HUES48 (cell line): Measurements from ENCODE around the gene SLC35E3.

ENCODE experiments used
- H3K27ac ChIP-seq: one replicate; pipeline ENCODE4 v1.7.0; 2013; ENCODE audit warnings: low read depth, low read length, inconsistent platforms
- H3K27me3 ChIP-seq: 2 replicates; pipeline ENCODE4 v1.6.1; 2013; ENCODE audit warnings: mild to moderate bottlenecking, low read length; ENCODE audit not compliant: control insufficient read depth, insufficient read depth
- H3K36me3 ChIP-seq: 2 replicates; pipeline ENCODE4 v1.6.1; 2013; ENCODE audit warnings: low read length; ENCODE audit not compliant: control insufficient read depth, insufficient read depth
- H3K4me1 ChIP-seq: 2 replicates; pipeline ENCODE4 v1.6.1; 2013; ENCODE audit warnings: mild to moderate bottlenecking, low read length; ENCODE audit not compliant: control insufficient read depth, insufficient read depth
- H3K4me3 ChIP-seq: 2 replicates; pipeline ENCODE4 v1.5.1; 2013; ENCODE audit warnings: mild to moderate bottlenecking, low read depth, low read length
- H3K9ac ChIP-seq: 2 replicates; pipeline ENCODE4 v1.6.1; 2013; ENCODE audit warnings: mild to moderate bottlenecking, low read depth, low read length, moderate library complexity
- H3K9me3 ChIP-seq: 2 replicates; pipeline ENCODE4 v1.6.1; 2013; ENCODE audit warnings: low read length; ENCODE audit not compliant: control insufficient read depth, insufficient read depth

SLC35E3 gene

GRCh38 chr12:68755536-68756243 lies 9.7 kb downstream of the SLC35E3 start:
- Histone ChIP-seq H3K9me3 (no peaks in the 10 kb centered on the region), H3K36me3 (peaks cover 76% of the 10 kb centered on the region), H3K27ac (no peak overlapping the region), H3K4me3 (no peak overlapping the region), H3K27me3 (no peaks in the 10 kb centered on the region), H3K9ac (no peak overlapping the region), H3K4me1 (no peaks in the 10 kb centered on the region)

- H3K4me1 ChIP-seq, result no peaks in the 10 kb centered on the region
- H3K9ac ChIP-seq, result no peak overlapping the region
- peaks cover 61% of the 10 kb centered on the region for H3K36me3 ChIP-seq
- no peaks in the 10 kb centered on the region for H3K27me3 ChIP-seq
- H3K9me3 ChIP-seq, result no peaks in the 10 kb centered on the region
- H3K27ac ChIP-seq, result no peak overlapping the region
- no peak overlapping the region for H3K4me3 ChIP-seq
Observed at GRCh38 chr12:68759852-68760251, 13.9 kb downstream of the SLC35E3 start.

- Histone ChIP-seq H3K36me3 (peaks cover 50% of the 10 kb centered on the region), H3K27ac (no peak overlapping the region), H3K9ac (no peak overlapping the region), H3K4me1 (no peaks in the 10 kb centered on the region), H3K27me3 (no peaks in the 10 kb centered on the region), H3K9me3 (no peaks in the 10 kb centered on the region), H3K4me3 (no peak overlapping the region)
Observed at GRCh38 chr12:68760806-68761441, 14.9 kb downstream of the SLC35E3 start.

GRCh38 chr12:68761442-68761812 lies 15.5 kb downstream of the SLC35E3 start:
- Histone ChIP-seq H3K27ac (no peak overlapping the region), H3K9ac (no peak overlapping the region), H3K4me1 (no peaks in the 10 kb centered on the region), H3K27me3 (no peaks in the 10 kb centered on the region), H3K9me3 (no peaks in the 10 kb centered on the region), H3K36me3 (peaks cover 47% of the 10 kb centered on the region), H3K4me3 (no peak overlapping the region)

GRCh38 chr12:68761901-68762630 lies 16.1 kb downstream of the SLC35E3 start:
- Histone ChIP-seq H3K9ac (no peak overlapping the region), H3K27me3 (no peaks in the 10 kb centered on the region), H3K4me3 (no peak overlapping the region), H3K4me1 (no peaks in the 10 kb centered on the region), H3K36me3 (peaks cover 46% of the 10 kb centered on the region), H3K9me3 (no peaks in the 10 kb centered on the region), H3K27ac (no peak overlapping the region)

- Histone ChIP-seq H3K9ac (no peak overlapping the region), H3K27ac (no peak overlapping the region), H3K4me1 (no peaks in the 10 kb centered on the region), H3K27me3 (no peaks in the 10 kb centered on the region), H3K36me3 (peaks cover 40% of the 10 kb centered on the region), H3K4me3 (no peak overlapping the region), H3K9me3 (no peaks in the 10 kb centered on the region)
Observed at GRCh38 chr12:68762691-68763090, 16.7 kb downstream of the SLC35E3 start.

- Histone ChIP-seq H3K4me3 (no peak overlapping the region), H3K9me3 (no peaks in the 10 kb centered on the region), H3K27ac (no peak overlapping the region), H3K36me3 (peaks cover 20% of the 10 kb centered on the region), H3K4me1 (no peaks in the 10 kb centered on the region), H3K9ac (no peak overlapping the region), H3K27me3 (no peaks in the 10 kb centered on the region)
Observed at GRCh38 chr12:68765696-68766095, 19.7 kb downstream of the SLC35E3 start.

- Histone ChIP-seq H3K27ac (no peak overlapping the region), H3K4me3 (no peak overlapping the region), H3K9me3 (no peaks in the 10 kb centered on the region), H3K4me1 (no peaks in the 10 kb centered on the region), H3K27me3 (no peaks in the 10 kb centered on the region), H3K9ac (no peak overlapping the region), H3K36me3 (peaks cover 20% of the 10 kb centered on the region)
Observed at GRCh38 chr12:68766646-68767045, 20.7 kb downstream of the SLC35E3 start.

GRCh38 chr12:68767191-68767590 lies 21.2 kb downstream of the SLC35E3 start:
- no peaks in the 10 kb centered on the region for H3K27me3 ChIP-seq
- H3K9me3 ChIP-seq, result no peaks in the 10 kb centered on the region
- H3K4me3 ChIP-seq, result no peak overlapping the region
- no peak overlapping the region for H3K9ac ChIP-seq
- H3K27ac ChIP-seq, result no peak overlapping the region
- H3K36me3 ChIP-seq, result peaks cover 20% of the 10 kb centered on the region
- no peaks in the 10 kb centered on the region for H3K4me1 ChIP-seq

GRCh38 chr12:68768431-68768939 lies 22.5 kb downstream of the SLC35E3 start:
- Histone ChIP-seq H3K27ac (no peak overlapping the region), H3K4me1 (no peaks in the 10 kb centered on the region), H3K36me3 (peaks cover 13% of the 10 kb centered on the region; the same call in 1 of the 2 replicates), H3K27me3 (no peaks in the 10 kb centered on the region), H3K9me3 (no peaks in the 10 kb centered on the region), H3K4me3 (no peak overlapping the region), H3K9ac (no peak overlapping the region)

GRCh38 chr12:68769941-68770340 lies 24.0 kb downstream of the SLC35E3 start:
- Histone ChIP-seq H3K9me3 (no peaks in the 10 kb centered on the region), H3K4me3 (no peak overlapping the region), H3K27ac (no peak overlapping the region), H3K9ac (no peak overlapping the region), H3K27me3 (no peaks in the 10 kb centered on the region), H3K4me1 (no peaks in the 10 kb centered on the region), H3K36me3 (peaks cover 5% of the 10 kb centered on the region; the same call in 1 of the 2 replicates)
